Spleen (tissue), 11 donors: ENCODE results near the gene VWA3B. TPM values are rescaled to one million over a fixed set of nuclear protein-coding genes. Genes with fewer than 3 reads are reported as not detected.

Experiments used
- DNase-seq: peaks from one replicate; pipeline ENCODE4 v3.0.0-alpha.2; 2020
- H3K27ac ChIP-seq, 8 donors: fragments of 200-600 bp; sonication (generic) in 7 of 8; 1 replicate in 4 of 8; 2 replicates in 4 of 8; pipeline versions ENCODE4 v1.5.0 to v1.8.0; 2016 to 2021; ENCODE audit warnings: inconsistent platforms in 4 of 8, mild to moderate bottlenecking in 4 of 8, moderate library complexity in 1 of 8
- H3K27me3 ChIP-seq, 7 donors: fragments of 200-600 bp; sonication (generic) in 6 of 7; replicated peaks in 1 of 7; 1 replicate in 4 of 7; 2 replicates in 3 of 7; pipeline versions ENCODE4 v1.5.0 to v1.8.0; 2016 to 2021; ENCODE audit warnings: inconsistent platforms in 3 of 7, mild to moderate bottlenecking in 1 of 7
- H3K36me3 ChIP-seq, 6 donors: fragments of 200-600 bp; sonication (generic) in 5 of 6; 1 replicate in 4 of 6; 2 replicates in 2 of 6; pipeline versions ENCODE4 v1.5.0 to v1.8.0; 2016 to 2021; ENCODE audit warnings: inconsistent platforms in 2 of 6
- H3K4me1 ChIP-seq, 6 donors: fragments of 200-600 bp; sonication (generic) in 5 of 6; 1 replicate in 3 of 6; 2 replicates in 3 of 6; pipeline versions ENCODE4 v1.5.0 to v1.8.0; 2016 to 2021; ENCODE audit warnings: inconsistent platforms in 3 of 6
- H3K4me3 ChIP-seq, 8 donors: fragments of 200-600 bp; sonication (generic) in 7 of 8; 1 replicate in 4 of 8; 2 replicates in 4 of 8; pipeline versions ENCODE4 v1.5.0 to v1.8.0; 2016 to 2021; ENCODE audit warnings: inconsistent platforms in 4 of 8, mild to moderate bottlenecking in 4 of 8, moderate library complexity in 2 of 8
- H3K9me3 ChIP-seq, 8 donors: fragments of 200-600 bp; sonication (generic) in 7 of 8; 1 replicate in 4 of 8; 2 replicates in 4 of 8; pipeline versions ENCODE4 v1.5.0 to v1.8.0; 2016 to 2021; ENCODE audit warnings: inconsistent platforms in 4 of 8
- CTCF ChIP-seq, 11 experiments: fragments of 200-600 bp in 7 of 11; fragments of 450-650 bp in 4 of 11; sonication (generic) in 4 of 11; IDR thresholded peaks in 8 of 11; conservative IDR thresholded peaks in 3 of 11; 1 replicate in 7 of 11; 2 replicates in 4 of 11; pipeline versions ENCODE4 v1.4.0 to v1.8.0; 2016 to 2021; ENCODE audit warnings: antibody characterized with exemption in 11 of 11, inconsistent platforms in 4 of 11, mild to moderate bottlenecking in 1 of 11
- POLR2A ChIP-seq, 3 donors: fragments of 450-650 bp; IDR thresholded peaks; one replicate each; pipeline ENCODE4 v1.5.1; 2017; ENCODE audit warnings: antibody characterized with exemption in 3 of 3, mild to moderate bottlenecking in 1 of 3
- POLR2AphosphoS5 ChIP-seq, 3 donors: sonication (generic); formaldehyde crosslinking; IDR thresholded peaks; one replicate each; pipeline ENCODE4 v1.5.1; 2017; ENCODE audit warnings: antibody characterized with exemption in 3 of 3
- WGBS, 5 donors: extraction: QIAGEN DNeasy Blood & Tissue Kit in 3 of 5; methylation state at CpG; one replicate each; pipeline versions ENCODE4 v1.1.5 to v1.1.7; 2013 to 2018; 5-methylcytosine and 5-hydroxymethylcytosine counted together
- intact Hi-C: fragments of 100-400 bp; cut with DNase I; formaldehyde crosslinking; loops from one replicate; pipeline ENCODE4 v1.15.0; 2023; ENCODE audit warnings: low total_unique reads
- polyA plus RNA-seq, 3 donors: library from polyadenylated mRNA; stranded (reverse); fragments of 200-250 nt; gene quantifications; one replicate each; pipeline ENCODE4 v1.2.1, GENCODE V29; 2013
- total RNA-seq, 7 donors: library from RNA; depleted of rRNA in 3 of 7; stranded (reverse); fragments of >200 nt in 3 of 7; fragmentation: NEBNext Ultra II Directional in 4 of 7; extraction: Animal tissue kit (Norgen Biotek cat#: 25700) in 4 of 7; gene quantifications; one replicate each; pipeline versions ENCODE4 v1.1.0 to v1.2.1, GENCODE V29; 2016 to 2021
- donor health status: healthy with polysubstance abuse.
- donor health status: DM: no; HTN: no; CAD: no; lungs with moderate emphysema.
- donor health status: DM: no; HTN: no; CAD: no.
- donor health status: Bipolar disorder and iron deficiency.
- donor health status: healthy.
- donor health status: DM: no; HTN: no; CAD: no.
- donor health status: DM: yes; HTN: yes; CAD: no.

The VWA3B gene
- total and polyA plus RNA-seq, 10 donors = 0.02 to 0.13 TPM; not detected in 8

DNA sequence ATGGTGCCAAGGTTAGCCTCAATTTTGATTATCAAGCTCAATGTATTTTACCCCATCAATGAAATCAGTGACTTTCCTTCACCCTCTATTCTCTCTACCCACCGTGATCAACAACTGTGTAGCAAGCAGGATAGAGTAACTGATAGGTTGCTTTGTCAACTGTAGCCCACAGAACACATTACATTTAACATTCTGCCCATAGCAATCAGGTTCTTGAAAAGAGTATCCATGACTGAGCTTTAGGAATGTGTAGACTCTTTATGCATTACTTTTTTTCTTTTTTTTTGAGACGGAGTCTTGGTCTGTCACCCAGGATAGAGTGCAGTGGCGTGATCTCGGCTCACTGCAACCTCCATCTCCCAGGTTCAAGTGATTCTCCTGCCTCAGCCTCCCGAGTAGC is 19.8 kb upstream of the VWA3B start:
- H3K27me3 ChIP-seq = no peaks in the 10 kb centered on the region
- no peak overlapping the region for H3K27ac ChIP-seq
- H3K4me3 ChIP-seq = no peak overlapping the region
- TF ChIP-seq CTCF (IDR thresholded peaks at IDR 0.05 in 8 of 11, conservative IDR thresholded peaks at IDR 0.05 in 3 of 11) (no peak), POLR2AphosphoS5 (IDR thresholded peaks at IDR 0.05) (no peak), POLR2A (IDR thresholded peaks at IDR 0.05) (no peak)
- 85 to 99% (median 92%) methylated on average over 5 of the region's 5 CpGs for WGBS, 5 donors
- no peak for DNase-seq
- H3K9me3 ChIP-seq = no peaks in the 10 kb centered on the region
- intact Hi-C loops = no loop called here
- H3K36me3 ChIP-seq = no peaks in the 10 kb centered on the region
- no peaks in the 10 kb centered on the region for H3K4me1 ChIP-seq

DNA sequence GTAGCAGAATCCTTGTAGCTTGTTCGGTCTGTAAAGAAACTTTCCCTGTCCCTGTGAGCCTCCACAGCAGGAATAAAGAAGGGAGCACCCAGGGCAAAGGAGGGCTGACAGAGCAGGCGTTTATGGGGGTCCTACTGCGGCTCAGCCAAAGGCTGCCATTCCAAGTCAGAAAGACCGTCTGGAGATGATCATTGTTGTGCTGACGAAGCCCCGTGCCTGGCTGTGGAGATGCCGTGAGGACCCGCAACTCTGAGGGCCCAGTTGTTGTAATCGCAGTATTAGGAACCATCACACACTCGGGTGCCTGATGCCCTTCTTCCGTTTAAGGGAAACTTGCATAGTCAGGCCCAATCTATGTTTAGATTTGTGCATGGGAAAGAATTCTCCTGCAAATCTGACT is 16.9 kb upstream of the VWA3B start:
- Histone ChIP-seq H3K27me3 (no peaks in the 10 kb centered on the region), H3K27ac (no peak overlapping the region), H3K9me3 (peaks cover 0 to 5% (median 0%) of the 10 kb centered on the region in 8 donors), H3K4me1 (no peaks in the 10 kb centered on the region), H3K4me3 (no peak overlapping the region), H3K36me3 (no peaks in the 10 kb centered on the region)
- intact Hi-C loops = no loop called here
- no peak for TF ChIP-seq CTCF (IDR thresholded peaks at IDR 0.05 in 8 of 11, conservative IDR thresholded peaks at IDR 0.05 in 3 of 11)
- no peak for TF ChIP-seq POLR2A (IDR thresholded peaks at IDR 0.05)
- TF ChIP-seq POLR2AphosphoS5 (IDR thresholded peaks at IDR 0.05) = no peak
- 83 to 88% (median 87%) methylated on average over 11 of the region's 11 CpGs for WGBS, 5 donors
- DNase-seq = no peak

GRCh38 chr2:98072442-98072841 is 14.5 kb upstream of the VWA3B start:
- no peak overlapping the region for H3K27ac ChIP-seq
- no peak overlapping the region for H3K4me3 ChIP-seq
- H3K4me1 ChIP-seq = no peaks in the 10 kb centered on the region
- no peak for TF ChIP-seq POLR2AphosphoS5 (IDR thresholded peaks at IDR 0.05)
- no peak for TF ChIP-seq POLR2A (IDR thresholded peaks at IDR 0.05)
- no peak for TF ChIP-seq CTCF (IDR thresholded peaks at IDR 0.05 in 8 of 11, conservative IDR thresholded peaks at IDR 0.05 in 3 of 11)
- H3K27me3 ChIP-seq = no peaks in the 10 kb centered on the region
- H3K9me3 ChIP-seq = peaks cover 0 to 5% (median 0%) of the 10 kb centered on the region in 8 donors
- WGBS, 5 donors = 84 to 97% (median 90%) methylated on average over 7 of the region's 7 CpGs
- no peaks in the 10 kb centered on the region for H3K36me3 ChIP-seq
- intact Hi-C loops = no loop called here
- DNase-seq = no peak

- intact Hi-C loops = no loop called here
- DNase-seq = no peak
- Histone ChIP-seq H3K27me3 (no peaks in the 10 kb centered on the region), H3K36me3 (no peaks in the 10 kb centered on the region), H3K4me1 (peaks cover 0 to 16% (median 11%) of the 10 kb centered on the region in 6 donors), H3K27ac (no peak overlapping the region), H3K9me3 (peaks cover 0 to 12% (median 8%) of the 10 kb centered on the region in 8 donors), H3K4me3 (no peak overlapping the region)
- no peak for TF ChIP-seq POLR2A (IDR thresholded peaks at IDR 0.05)
- no peak for TF ChIP-seq CTCF (IDR thresholded peaks at IDR 0.05 in 8 of 11, conservative IDR thresholded peaks at IDR 0.05 in 3 of 11)
- TF ChIP-seq POLR2AphosphoS5 (IDR thresholded peaks at IDR 0.05) = no peak
- WGBS, 5 donors = 70 to 88% (median 76%) methylated on average over 2 of the region's 2 CpGs
Observed at GRCh38 chr2:98078701-98079100, 8.3 kb upstream of the VWA3B start.
